ENCODE data around the gene ACTA1.
"Not testable (repeated sequence)": the region's sequence is repeated elsewhere in the genome, so short reads cannot be mapped to it uniquely, and the experiment has no call there.

ACTA1 gene

GRCh38 chr1:229440851-229441537 is 7.1 kb upstream of the ACTA1 start:
- DNase-seq (ENCODE audit: low read depth): no peak

- DNase-seq (ENCODE audit: low read depth): no peak
Observed at GRCh38 chr1:229438021-229438420, 4.1 kb upstream of the ACTA1 start.

GRCh38 chr1:229437443-229437842 is 3.5 kb upstream of the ACTA1 start:
- DNase-seq (ENCODE audit: low read depth): no peak

- DNase-seq (ENCODE audit: low read depth): no peak
Observed at GRCh38 chr1:229436201-229436600, 2.3 kb upstream of the ACTA1 start.

- DNase-seq (ENCODE audit: low read depth): no peak
Observed at GRCh38 chr1:229434641-229435051, 752 bp upstream of the ACTA1 start.

- DNase-seq (ENCODE audit: low read depth): no peak
Observed at GRCh38 chr1:229433364-229434004, 410 bp downstream of the ACTA1 start.

- DNase-seq (ENCODE audit: low read depth): no peak
Observed at GRCh38 chr1:229432905-229433304, 989 bp downstream of the ACTA1 start.

- DNase-seq (ENCODE audit: low read depth): no peak
Observed at GRCh38 chr1:229432116-229432461, 1.8 kb downstream of the ACTA1 start.

GRCh38 chr1:229431284-229432115 is 2.4 kb downstream of the ACTA1 start:
- no peak for DNase-seq (ENCODE audit: low read depth)

GRCh38 chr1:229430761-229431283 is 3.1 kb downstream of the ACTA1 start:
- DNase-seq (ENCODE audit: low read depth): no peak

- no peak for DNase-seq (ENCODE audit: low read depth)
Observed at GRCh38 chr1:229428256-229428655, 5.6 kb downstream of the ACTA1 start.

- no peak for DNase-seq (ENCODE audit: low read depth)
Observed at GRCh38 chr1:229427572-229427971, 6.3 kb downstream of the ACTA1 start.

GRCh38 chr1:229425564-229426159 is 8.2 kb downstream of the ACTA1 start:
- DNase-seq (ENCODE audit: low read depth): no peak

- no peak for DNase-seq (ENCODE audit: low read depth)
Observed at GRCh38 chr1:229420765-229421164, 13.1 kb downstream of the ACTA1 start.

- DNase-seq (ENCODE audit: low read depth): no peak
Observed at GRCh38 chr1:229420224-229420623, 13.7 kb downstream of the ACTA1 start.

GRCh38 chr1:229418586-229418985 is 15.3 kb downstream of the ACTA1 start:
- DNase-seq (ENCODE audit: low read depth): not testable (repeated sequence)

GRCh38 chr1:229412810-229413209 is 21.1 kb downstream of the ACTA1 start:
- not testable (repeated sequence) for DNase-seq (ENCODE audit: low read depth)

GRCh38 chr1:229412056-229412455 is 21.8 kb downstream of the ACTA1 start:
- DNase-seq (ENCODE audit: low read depth): no peak

- DNase-seq (ENCODE audit: low read depth): no peak
Observed at GRCh38 chr1:229411434-229412055, 22.3 kb downstream of the ACTA1 start.

GRCh38 chr1:229410692-229411433 is 23.0 kb downstream of the ACTA1 start:
- no peak for DNase-seq (ENCODE audit: low read depth)

GRCh38 chr1:229410370-229410691 is 23.6 kb downstream of the ACTA1 start:
- DNase-seq (ENCODE audit: low read depth): no peak

Measured in activated T-cell treated with anti-CD3 and anti-CD28 coated beads for 48 hours (primary cell).